HEK293T (cell line): ENCODE results near the gene PID1.

Experiments used
- ARNT ChIP-seq: fragments of 450-650 bp; IDR thresholded peaks from 2 replicates; pipeline ENCODE4 v1.6.1; 2017; ENCODE audit warnings: mild to moderate bottlenecking
- BHLHE40 ChIP-seq: fragments of 450-650 bp; IDR thresholded peaks from 2 replicates; pipeline ENCODE4 v1.6.1; 2016; ENCODE audit warnings: mild to moderate bottlenecking, moderate library complexity, borderline replicate concordance
- CTBP1 ChIP-seq: fragments of 450-650 bp; IDR thresholded peaks from 2 replicates; pipeline ENCODE4 v1.6.1; 2016; ENCODE audit warnings: borderline replicate concordance
- ELF4 ChIP-seq: fragments of 450-650 bp; IDR thresholded peaks from 2 replicates; pipeline ENCODE4 v1.6.1; 2017; ENCODE audit warnings: antibody characterized with exemption
- FOXA1 ChIP-seq: fragments of 450-650 bp; IDR thresholded peaks from 2 replicates; pipeline ENCODE4 v1.6.1; 2016; ENCODE audit warnings: mild to moderate bottlenecking
- FOXM1 ChIP-seq: fragments of 450-650 bp; IDR thresholded peaks from 2 replicates; pipeline ENCODE4 v1.6.1; 2017; ENCODE audit warnings: mild to moderate bottlenecking, borderline replicate concordance
- HDGF ChIP-seq: fragments of 450-650 bp; IDR thresholded peaks from 2 replicates; pipeline ENCODE4 v1.6.1; 2017; ENCODE audit warnings: antibody characterized with exemption, borderline replicate concordance
- L3MBTL2 ChIP-seq: fragments of 450-650 bp; conservative IDR thresholded peaks from 2 replicates; pipeline ENCODE4 v1.6.1; 2016; ENCODE audit warnings: mild to moderate bottlenecking
- LEF1 ChIP-seq: fragments of 450-650 bp; IDR thresholded peaks from 2 replicates; pipeline ENCODE4 v1.6.1; 2017; ENCODE audit warnings: mild to moderate bottlenecking, borderline replicate concordance
- NFRKB ChIP-seq: fragments of 450-650 bp; IDR thresholded peaks from 2 replicates; pipeline ENCODE4 v1.6.1; 2016; ENCODE audit warnings: mild to moderate bottlenecking, moderate library complexity
- SP1 ChIP-seq: fragments of 450-650 bp; IDR thresholded peaks from 2 replicates; pipeline ENCODE4 v1.6.1; 2017
- SUZ12 ChIP-seq: fragments of 450-650 bp; IDR thresholded peaks from 2 replicates; pipeline ENCODE4 v1.6.1; 2016; ENCODE audit warnings: mild to moderate bottlenecking
- TARDBP ChIP-seq: fragments of 450-650 bp; IDR thresholded peaks from 2 replicates; pipeline ENCODE4 v1.6.1; 2016
- ZNF384 ChIP-seq: fragments of 450-650 bp; IDR thresholded peaks from 2 replicates; pipeline ENCODE4 v1.6.1; 2016

- TF ChIP-seq SP1 (no peak), ARNT (no peak), NFRKB (no peak), FOXM1 (no peak), FOXA1 (no peak), SUZ12 (no peak), ELF4 (no peak), L3MBTL2 (no peak), TARDBP (no peak), LEF1 (no peak), BHLHE40 (no peak), CTBP1 (no peak), ZNF384 (no peak), HDGF (no peak)
Observed at GRCh38 chr2:229249536-229249935, 21.6 kb downstream of the PID1 start.
